WTC11 (cell line): ENCODE measurements around the gene RBM28. TPM values are rescaled to one million over a fixed set of nuclear protein-coding genes. Genes with fewer than 3 reads are reported as not detected.

ENCODE experiments used
- ATAC-seq: fragments of 200-7000 bp; cut with Tn5 transposase; 2 replicates; pipeline ENCODE4 v1.10.0; 2021; ENCODE audit warnings: mild to moderate bottlenecking, moderate library complexity
- CTCF ChIA-PET: fragments of 300-600 bp; sonication (Branson Sonifier 250); formaldehyde crosslinking; loops from one replicate; lab custom pipeline; 2021; ENCODE audit warnings: antibody characterized with exemption; lab: Charles Lee
- POLR2A ChIA-PET: fragments of 350-600 bp; sonication (Branson Sonifier 250); formaldehyde crosslinking; loops from one replicate; lab custom pipeline; 2021; ENCODE audit warnings: antibody characterized with exemption; lab: Charles Lee
- DNase-seq: peaks from one replicate; pipeline ENCODE4 v3.0.0; 2021; ENCODE audit warnings: low spot score
- H3K27ac Mint-ChIP-seq: 2 replicates; pipeline ENCODE4 v1.8.0; 2021; ENCODE audit warnings: mixed read lengths
- H3K27me3 Mint-ChIP-seq: 2 replicates; pipeline ENCODE4 v1.8.0; 2021; ENCODE audit warnings: low read depth, mild to moderate bottlenecking, moderate library complexity, mixed read lengths
- H3K36me3 Mint-ChIP-seq: 2 replicates; pipeline ENCODE4 v1.8.0; 2021; ENCODE audit warnings: mixed read lengths
- H3K4me1 Mint-ChIP-seq: 2 replicates; pipeline ENCODE4 v1.8.0; 2022; ENCODE audit warnings: mixed read lengths
- H3K4me3 Mint-ChIP-seq: 2 replicates; pipeline ENCODE4 v1.8.0; 2021; ENCODE audit warnings: mild to moderate bottlenecking, moderate library complexity, mixed read lengths
- H3K9me3 Mint-ChIP-seq: 2 replicates; pipeline ENCODE4 v1.8.0; 2021; ENCODE audit warnings: mixed read lengths
- ARID4B ChIP-seq: sonication (generic); formaldehyde crosslinking; IDR thresholded peaks from 2 replicates; pipeline ENCODE4 v1.8.0; 2023; ENCODE audit warnings: missing genetic modification reagents, mild to moderate bottlenecking, borderline replicate concordance
- E2F4 ChIP-seq: sonication (generic); formaldehyde crosslinking; IDR thresholded peaks from 2 replicates; pipeline ENCODE4 v1.8.1; 2022; ENCODE audit warnings: low read depth, mild to moderate bottlenecking, moderate library complexity, missing genetic modification reagents, borderline replicate concordance
- ESRRA ChIP-seq: sonication (generic); formaldehyde crosslinking; IDR thresholded peaks from 2 replicates; pipeline ENCODE4 v1.8.1; 2022; ENCODE audit warnings: mild to moderate bottlenecking, missing genetic modification reagents, borderline replicate concordance
- HMGA2 ChIP-seq: fragments of 250-450 bp; sonication (Bioruptor Pico); IDR thresholded peaks from 2 replicates; pipeline ENCODE4 v1.4.0; 2021; ENCODE audit warnings: mild to moderate bottlenecking, moderate library complexity
- MAX ChIP-seq: sonication (generic); formaldehyde crosslinking; IDR thresholded peaks from 2 replicates; pipeline ENCODE4 v1.8.0; 2022; ENCODE audit warnings: mild to moderate bottlenecking, missing genetic modification reagents
- PRDM15 ChIP-seq: sonication (generic); formaldehyde crosslinking; IDR thresholded peaks from 2 replicates; pipeline ENCODE4 v1.8.0; 2022; ENCODE audit warnings: missing genetic modification reagents
- PRRX2 ChIP-seq: fragments of 250-450 bp; sonication (Bioruptor Pico); IDR thresholded peaks from 2 replicates; pipeline ENCODE4 v1.8.0; 2021; ENCODE audit warnings: mild to moderate bottlenecking
- SOX15 ChIP-seq: fragments of 250-450 bp; sonication (Bioruptor Pico); IDR thresholded peaks from 2 replicates; pipeline ENCODE4 v1.9.0; 2021; ENCODE audit warnings: mild to moderate bottlenecking
- TEAD1 ChIP-seq: sonication (generic); formaldehyde crosslinking; IDR thresholded peaks from 2 replicates; pipeline ENCODE4 v1.8.0; 2022; ENCODE audit warnings: mild to moderate bottlenecking, missing genetic modification reagents
- TEAD4 ChIP-seq: sonication (generic); formaldehyde crosslinking; IDR thresholded peaks from 2 replicates; pipeline ENCODE4 v1.8.0; 2022; ENCODE audit warnings: mild to moderate bottlenecking, missing genetic modification reagents
- ZNF232 ChIP-seq: sonication (generic); formaldehyde crosslinking; IDR thresholded peaks from 2 replicates; pipeline ENCODE4 v1.8.0; 2022; ENCODE audit warnings: mild to moderate bottlenecking, missing genetic modification reagents
- ZNF396 ChIP-seq: fragments of 250-450 bp; sonication (Bioruptor Pico); IDR thresholded peaks from 2 replicates; pipeline ENCODE4 v1.8.0; 2021; ENCODE audit warnings: mild to moderate bottlenecking, moderate library complexity, borderline replicate concordance
- ZNF423 ChIP-seq: fragments of 250-450 bp; sonication (Bioruptor Pico); IDR thresholded peaks from 2 replicates; pipeline ENCODE4 v2.1.2; 2022; ENCODE audit warnings: mild to moderate bottlenecking, moderate library complexity
- total RNA-seq: library from RNA; stranded (reverse); gene quantifications from 3 replicates; pipeline ENCODE4 v1.2.3, GENCODE V29; 2021
- TF ChIP-seq, protein P1 (sequence below): sonication (generic); formaldehyde crosslinking; IDR thresholded peaks from 2 replicates; pipeline ENCODE4 v1.8.0; 2023; ENCODE audit warnings: missing genetic modification reagents
- TF ChIP-seq, protein P2 (sequence below): sonication (generic); formaldehyde crosslinking; IDR thresholded peaks from 2 replicates; pipeline ENCODE4 v1.8.1; 2023; ENCODE audit warnings: mild to moderate bottlenecking, moderate library complexity, missing genetic modification reagents
- TF ChIP-seq, protein P3 (sequence below): sonication (generic); formaldehyde crosslinking; IDR thresholded peaks from 2 replicates; pipeline ENCODE4 v1.8.1; 2022; ENCODE audit warnings: low read depth, missing genetic modification reagents, borderline replicate concordance
- TF ChIP-seq, protein P4 (sequence below): sonication (generic); formaldehyde crosslinking; IDR thresholded peaks from 2 replicates; pipeline ENCODE4 v1.8.1; 2023; ENCODE audit warnings: mild to moderate bottlenecking, missing genetic modification reagents, moderate library complexity
- TF ChIP-seq, protein P5 (sequence below): sonication (generic); formaldehyde crosslinking; IDR thresholded peaks from 2 replicates; pipeline ENCODE4 v1.8.1; 2023; ENCODE audit warnings: mild to moderate bottlenecking, missing genetic modification reagents, borderline replicate concordance

RBM28 gene
- total RNA-seq, 1 experiment from 2014 or later = 66.1 TPM

DNA sequence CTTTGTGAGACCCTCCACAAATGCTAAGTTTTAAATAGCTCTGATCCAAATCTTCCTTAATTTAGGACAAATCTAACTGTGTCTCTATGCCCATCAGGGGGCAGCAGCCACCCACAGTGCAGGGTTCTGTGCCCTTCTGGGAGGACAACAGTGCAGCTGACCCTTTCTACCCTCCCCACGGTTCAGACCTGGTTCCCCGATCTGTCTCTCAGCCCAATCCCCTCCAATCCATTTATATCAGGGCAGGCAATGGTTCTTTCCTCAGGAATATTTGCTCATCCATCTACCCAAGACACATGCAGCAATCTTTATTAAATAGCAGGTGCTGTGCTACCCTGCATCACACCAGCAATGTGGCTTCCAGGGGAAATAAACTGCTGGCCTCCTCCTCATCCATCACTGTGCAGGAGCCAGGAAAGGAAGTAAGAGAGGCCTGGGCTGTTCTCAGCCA, 4.0 kb upstream of the RBM28 start (continued):
- no peak for TF ChIP-seq ARID4B
- no peak for TF ChIP-seq PRDM15 (CRISPR knock-in tag)
- no peak for TF ChIP-seq MAX (CRISPR knock-in tag)
- TF ChIP-seq, all 79 proteins: peak for 0

GRCh38 chr7:128344431-128344774, 695 bp upstream of the RBM28 start:
- no peaks in the 10 kb centered on the region for H3K9me3 Mint-ChIP-seq
- H3K27ac Mint-ChIP-seq = no peak overlapping the region
- no peak for DNase-seq
- TF ChIP-seq ZNF396 (CRISPR knock-in tag) (no peak), HMGA2 (no peak), ESRRA (CRISPR knock-in tag) (no peak), SOX15 (CRISPR knock-in tag) (no peak), ZNF423 (no peak), E2F4 (no peak), ZNF232 (no peak), TEAD4 (CRISPR knock-in tag) (no peak), PRRX2 (no peak), TEAD1 (CRISPR knock-in tag) (no peak)
- TF ChIP-seq, protein P1, sequence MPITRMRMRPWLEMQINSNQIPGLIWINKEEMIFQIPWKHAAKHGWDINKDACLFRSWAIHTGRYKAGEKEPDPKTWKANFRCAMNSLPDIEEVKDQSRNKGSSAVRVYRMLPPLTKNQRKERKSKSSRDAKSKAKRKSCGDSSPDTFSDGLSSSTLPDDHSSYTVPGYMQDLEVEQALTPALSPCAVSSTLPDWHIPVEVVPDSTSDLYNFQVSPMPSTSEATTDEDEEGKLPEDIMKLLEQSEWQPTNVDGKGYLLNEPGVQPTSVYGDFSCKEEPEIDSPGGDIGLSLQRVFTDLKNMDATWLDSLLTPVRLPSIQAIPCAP = no peak
- TF ChIP-seq, protein P2, sequence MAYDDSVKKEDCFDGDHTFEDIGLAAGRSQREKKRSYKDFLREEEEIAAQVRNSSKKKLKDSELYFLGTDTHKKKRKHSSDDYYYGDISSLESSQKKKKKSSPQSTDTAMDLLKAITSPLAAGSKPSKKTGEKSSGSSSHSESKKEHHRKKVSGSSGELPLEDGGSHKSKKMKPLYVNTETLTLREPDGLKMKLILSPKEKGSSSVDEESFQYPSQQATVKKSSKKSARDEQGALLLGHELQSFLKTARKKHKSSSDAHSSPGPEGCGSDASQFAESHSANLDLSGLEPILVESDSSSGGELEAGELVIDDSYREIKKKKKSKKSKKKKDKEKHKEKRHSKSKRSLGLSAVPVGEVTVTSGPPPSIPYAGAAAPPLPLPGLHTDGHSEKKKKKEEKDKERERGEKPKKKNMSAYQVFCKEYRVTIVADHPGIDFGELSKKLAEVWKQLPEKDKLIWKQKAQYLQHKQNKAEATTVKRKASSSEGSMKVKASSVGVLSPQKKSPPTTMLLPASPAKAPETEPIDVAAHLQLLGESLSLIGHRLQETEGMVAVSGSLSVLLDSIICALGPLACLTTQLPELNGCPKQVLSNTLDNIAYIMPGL (CRISPR knock-in tag) = no peak
- TF ChIP-seq, protein P3, sequence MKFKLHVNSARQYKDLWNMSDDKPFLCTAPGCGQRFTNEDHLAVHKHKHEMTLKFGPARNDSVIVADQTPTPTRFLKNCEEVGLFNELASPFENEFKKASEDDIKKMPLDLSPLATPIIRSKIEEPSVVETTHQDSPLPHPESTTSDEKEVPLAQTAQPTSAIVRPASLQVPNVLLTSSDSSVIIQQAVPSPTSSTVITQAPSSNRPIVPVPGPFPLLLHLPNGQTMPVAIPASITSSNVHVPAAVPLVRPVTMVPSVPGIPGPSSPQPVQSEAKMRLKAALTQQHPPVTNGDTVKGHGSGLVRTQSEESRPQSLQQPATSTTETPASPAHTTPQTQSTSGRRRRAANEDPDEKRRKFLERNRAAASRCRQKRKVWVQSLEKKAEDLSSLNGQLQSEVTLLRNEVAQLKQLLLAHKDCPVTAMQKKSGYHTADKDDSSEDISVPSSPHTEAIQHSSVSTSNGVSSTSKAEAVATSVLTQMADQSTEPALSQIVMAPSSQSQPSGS (CRISPR knock-in tag) = no peak
- TF ChIP-seq, protein P4, sequence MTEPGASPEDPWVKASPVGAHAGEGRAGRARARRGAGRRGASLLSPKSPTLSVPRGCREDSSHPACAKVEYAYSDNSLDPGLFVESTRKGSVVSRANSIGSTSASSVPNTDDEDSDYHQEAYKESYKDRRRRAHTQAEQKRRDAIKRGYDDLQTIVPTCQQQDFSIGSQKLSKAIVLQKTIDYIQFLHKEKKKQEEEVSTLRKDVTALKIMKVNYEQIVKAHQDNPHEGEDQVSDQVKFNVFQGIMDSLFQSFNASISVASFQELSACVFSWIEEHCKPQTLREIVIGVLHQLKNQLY (CRISPR knock-in tag) = no peak
- TF ChIP-seq, protein P5, sequence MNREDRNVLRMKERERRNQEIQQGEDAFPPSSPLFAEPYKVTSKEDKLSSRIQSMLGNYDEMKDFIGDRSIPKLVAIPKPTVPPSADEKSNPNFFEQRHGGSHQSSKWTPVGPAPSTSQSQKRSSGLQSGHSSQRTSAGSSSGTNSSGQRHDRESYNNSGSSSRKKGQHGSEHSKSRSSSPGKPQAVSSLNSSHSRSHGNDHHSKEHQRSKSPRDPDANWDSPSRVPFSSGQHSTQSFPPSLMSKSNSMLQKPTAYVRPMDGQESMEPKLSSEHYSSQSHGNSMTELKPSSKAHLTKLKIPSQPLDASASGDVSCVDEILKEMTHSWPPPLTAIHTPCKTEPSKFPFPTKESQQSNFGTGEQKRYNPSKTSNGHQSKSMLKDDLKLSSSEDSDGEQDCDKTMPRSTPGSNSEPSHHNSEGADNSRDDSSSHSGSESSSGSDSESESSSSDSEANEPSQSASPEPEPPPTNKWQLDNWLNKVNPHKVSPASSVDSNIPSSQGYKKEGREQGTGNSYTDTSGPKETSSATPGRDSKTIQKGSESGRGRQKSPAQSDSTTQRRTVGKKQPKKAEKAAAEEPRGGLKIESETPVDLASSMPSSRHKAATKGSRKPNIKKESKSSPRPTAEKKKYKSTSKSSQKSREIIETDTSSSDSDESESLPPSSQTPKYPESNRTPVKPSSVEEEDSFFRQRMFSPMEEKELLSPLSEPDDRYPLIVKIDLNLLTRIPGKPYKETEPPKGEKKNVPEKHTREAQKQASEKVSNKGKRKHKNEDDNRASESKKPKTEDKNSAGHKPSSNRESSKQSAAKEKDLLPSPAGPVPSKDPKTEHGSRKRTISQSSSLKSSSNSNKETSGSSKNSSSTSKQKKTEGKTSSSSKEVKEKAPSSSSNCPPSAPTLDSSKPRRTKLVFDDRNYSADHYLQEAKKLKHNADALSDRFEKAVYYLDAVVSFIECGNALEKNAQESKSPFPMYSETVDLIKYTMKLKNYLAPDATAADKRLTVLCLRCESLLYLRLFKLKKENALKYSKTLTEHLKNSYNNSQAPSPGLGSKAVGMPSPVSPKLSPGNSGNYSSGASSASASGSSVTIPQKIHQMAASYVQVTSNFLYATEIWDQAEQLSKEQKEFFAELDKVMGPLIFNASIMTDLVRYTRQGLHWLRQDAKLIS (CRISPR knock-in tag) = no peak

More at GRCh38 chr7:128344431-128344774, 695 bp upstream of the RBM28 start:
- Mint-ChIP-seq H3K4me3 (peak overlapping the region; percentile 54), H3K4me1 (peaks cover 11% of the 10 kb centered on the region), H3K36me3 (0 out of 2 replicates have a peak, but pooled peaks cover 2% of the 10 kb centered on the region), H3K27me3 (peaks cover 26% of the 10 kb centered on the region)
- ChIA-PET POLR2A (no interaction called here), CTCF (interaction anchor here (1.1 to 5.3 kb wide), 5 partner anchors 15 to 115 kb away, joined by 3 to 138 read pairs (median 5); no protein-coding TSS in a partner anchor)
- no peak for ATAC-seq
